ENCODE measurements around the gene MANSC4. TPM values are rescaled to one million over a fixed set of nuclear protein-coding genes. Genes with fewer than 3 reads are reported as not detected.

The MANSC4 gene
- total RNA-seq, 1 experiment from 2014 or later = not detected

DNA sequence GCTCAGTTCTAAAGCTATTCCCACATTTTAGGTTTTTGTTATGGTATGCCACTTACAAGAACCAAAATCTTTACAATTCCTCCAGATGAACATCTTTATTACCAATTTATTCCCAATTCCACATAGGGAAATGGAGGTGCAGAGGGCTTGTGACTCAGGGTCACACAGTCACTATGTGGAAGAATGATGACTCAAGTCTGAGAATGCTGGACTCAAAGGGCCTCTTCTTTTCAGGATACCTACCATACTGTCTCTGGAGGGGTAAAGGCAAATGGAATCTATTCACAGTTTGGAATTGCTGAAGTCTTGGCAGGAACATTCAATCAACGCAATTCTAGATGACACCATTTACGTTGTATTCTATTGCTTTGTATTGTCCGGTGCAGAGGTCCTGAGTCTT, 48.2 kb upstream of the MANSC4 start (continued):
- TF ChIP-seq, protein P1, sequence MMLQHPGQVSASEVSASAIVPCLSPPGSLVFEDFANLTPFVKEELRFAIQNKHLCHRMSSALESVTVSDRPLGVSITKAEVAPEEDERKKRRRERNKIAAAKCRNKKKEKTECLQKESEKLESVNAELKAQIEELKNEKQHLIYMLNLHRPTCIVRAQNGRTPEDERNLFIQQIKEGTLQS (CRISPR knock-in tag; conservative IDR thresholded peaks at IDR 0.05) = no peak
- TF ChIP-seq, protein P2, sequence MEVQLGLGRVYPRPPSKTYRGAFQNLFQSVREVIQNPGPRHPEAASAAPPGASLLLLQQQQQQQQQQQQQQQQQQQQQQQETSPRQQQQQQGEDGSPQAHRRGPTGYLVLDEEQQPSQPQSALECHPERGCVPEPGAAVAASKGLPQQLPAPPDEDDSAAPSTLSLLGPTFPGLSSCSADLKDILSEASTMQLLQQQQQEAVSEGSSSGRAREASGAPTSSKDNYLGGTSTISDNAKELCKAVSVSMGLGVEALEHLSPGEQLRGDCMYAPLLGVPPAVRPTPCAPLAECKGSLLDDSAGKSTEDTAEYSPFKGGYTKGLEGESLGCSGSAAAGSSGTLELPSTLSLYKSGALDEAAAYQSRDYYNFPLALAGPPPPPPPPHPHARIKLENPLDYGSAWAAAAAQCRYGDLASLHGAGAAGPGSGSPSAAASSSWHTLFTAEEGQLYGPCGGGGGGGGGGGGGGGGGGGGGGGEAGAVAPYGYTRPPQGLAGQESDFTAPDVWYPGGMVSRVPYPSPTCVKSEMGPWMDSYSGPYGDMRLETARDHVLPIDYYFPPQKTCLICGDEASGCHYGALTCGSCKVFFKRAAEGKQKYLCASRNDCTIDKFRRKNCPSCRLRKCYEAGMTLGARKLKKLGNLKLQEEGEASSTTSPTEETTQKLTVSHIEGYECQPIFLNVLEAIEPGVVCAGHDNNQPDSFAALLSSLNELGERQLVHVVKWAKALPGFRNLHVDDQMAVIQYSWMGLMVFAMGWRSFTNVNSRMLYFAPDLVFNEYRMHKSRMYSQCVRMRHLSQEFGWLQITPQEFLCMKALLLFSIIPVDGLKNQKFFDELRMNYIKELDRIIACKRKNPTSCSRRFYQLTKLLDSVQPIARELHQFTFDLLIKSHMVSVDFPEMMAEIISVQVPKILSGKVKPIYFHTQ (CRISPR knock-in tag; IDR thresholded peaks at IDR 0.05) = no peak
- TF ChIP-seq TCF7 (CRISPR knock-in tag; IDR thresholded peaks at IDR 0.05; ENCODE audit: low read depth) (no peak), MXD4 (CRISPR knock-in tag; IDR thresholded peaks at IDR 0.05; ENCODE audit: borderline replicate concordance) (no peak), FOXP1 (CRISPR knock-in tag; IDR thresholded peaks at IDR 0.05; ENCODE audit: borderline replicate concordance) (no peak), FOXJ3 (CRISPR knock-in tag; IDR thresholded peaks at IDR 0.05; ENCODE audit: borderline replicate concordance) (no peak)
- TF ChIP-seq, protein P3, sequence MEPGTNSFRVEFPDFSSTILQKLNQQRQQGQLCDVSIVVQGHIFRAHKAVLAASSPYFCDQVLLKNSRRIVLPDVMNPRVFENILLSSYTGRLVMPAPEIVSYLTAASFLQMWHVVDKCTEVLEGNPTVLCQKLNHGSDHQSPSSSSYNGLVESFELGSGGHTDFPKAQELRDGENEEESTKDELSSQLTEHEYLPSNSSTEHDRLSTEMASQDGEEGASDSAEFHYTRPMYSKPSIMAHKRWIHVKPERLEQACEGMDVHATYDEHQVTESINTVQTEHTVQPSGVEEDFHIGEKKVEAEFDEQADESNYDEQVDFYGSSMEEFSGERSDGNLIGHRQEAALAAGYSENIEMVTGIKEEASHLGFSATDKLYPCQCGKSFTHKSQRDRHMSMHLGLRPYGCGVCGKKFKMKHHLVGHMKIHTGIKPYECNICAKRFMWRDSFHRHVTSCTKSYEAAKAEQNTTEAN (CRISPR knock-in tag; IDR thresholded peaks at IDR 0.05) = no peak
- TF ChIP-seq, protein P4, sequence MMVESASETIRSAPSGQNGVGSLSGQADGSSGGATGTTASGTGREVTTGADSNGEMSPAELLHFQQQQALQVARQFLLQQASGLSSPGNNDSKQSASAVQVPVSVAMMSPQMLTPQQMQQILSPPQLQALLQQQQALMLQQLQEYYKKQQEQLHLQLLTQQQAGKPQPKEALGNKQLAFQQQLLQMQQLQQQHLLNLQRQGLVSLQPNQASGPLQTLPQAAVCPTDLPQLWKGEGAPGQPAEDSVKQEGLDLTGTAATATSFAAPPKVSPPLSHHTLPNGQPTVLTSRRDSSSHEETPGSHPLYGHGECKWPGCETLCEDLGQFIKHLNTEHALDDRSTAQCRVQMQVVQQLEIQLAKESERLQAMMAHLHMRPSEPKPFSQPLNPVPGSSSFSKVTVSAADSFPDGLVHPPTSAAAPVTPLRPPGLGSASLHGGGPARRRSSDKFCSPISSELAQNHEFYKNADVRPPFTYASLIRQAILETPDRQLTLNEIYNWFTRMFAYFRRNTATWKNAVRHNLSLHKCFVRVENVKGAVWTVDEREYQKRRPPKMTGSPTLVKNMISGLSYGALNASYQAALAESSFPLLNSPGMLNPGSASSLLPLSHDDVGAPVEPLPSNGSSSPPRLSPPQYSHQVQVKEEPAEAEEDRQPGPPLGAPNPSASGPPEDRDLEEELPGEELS (CRISPR knock-in tag; IDR thresholded peaks at IDR 0.05) = no peak

DNA sequence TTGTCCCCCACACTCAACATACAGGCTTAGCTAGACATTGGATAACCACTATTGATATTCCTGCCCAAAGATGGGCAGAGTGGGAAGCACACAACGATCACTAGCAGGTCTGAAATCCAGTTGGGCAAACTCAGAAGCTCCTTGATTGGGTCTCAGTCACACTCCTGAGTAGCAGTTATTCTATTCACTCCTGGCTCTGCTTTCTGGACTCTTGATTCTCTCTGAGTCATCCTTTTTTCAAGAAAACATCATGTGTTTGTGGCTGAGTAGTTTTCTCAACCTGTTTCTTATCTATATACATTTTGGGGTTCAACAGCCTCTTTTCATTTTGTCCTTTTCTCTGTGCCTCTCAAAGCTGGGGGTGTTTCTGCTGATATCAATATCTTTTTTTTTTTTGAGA, 46.0 kb upstream of the MANSC4 start:
- no peaks in the 10 kb centered on the region for H3K36me3 Mint-ChIP-seq
- ChIA-PET CTCF (no interaction called here), POLR2A (no interaction called here)
- peaks cover 5% of the 10 kb centered on the region for H3K4me1 Mint-ChIP-seq
- no peak for TF ChIP-seq ZNF232 (CRISPR knock-in tag; IDR thresholded peaks at IDR 0.05)
- TF ChIP-seq, protein P5, sequence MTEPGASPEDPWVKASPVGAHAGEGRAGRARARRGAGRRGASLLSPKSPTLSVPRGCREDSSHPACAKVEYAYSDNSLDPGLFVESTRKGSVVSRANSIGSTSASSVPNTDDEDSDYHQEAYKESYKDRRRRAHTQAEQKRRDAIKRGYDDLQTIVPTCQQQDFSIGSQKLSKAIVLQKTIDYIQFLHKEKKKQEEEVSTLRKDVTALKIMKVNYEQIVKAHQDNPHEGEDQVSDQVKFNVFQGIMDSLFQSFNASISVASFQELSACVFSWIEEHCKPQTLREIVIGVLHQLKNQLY (CRISPR knock-in tag; IDR thresholded peaks at IDR 0.05) = no peak
- TF ChIP-seq, protein P6, sequence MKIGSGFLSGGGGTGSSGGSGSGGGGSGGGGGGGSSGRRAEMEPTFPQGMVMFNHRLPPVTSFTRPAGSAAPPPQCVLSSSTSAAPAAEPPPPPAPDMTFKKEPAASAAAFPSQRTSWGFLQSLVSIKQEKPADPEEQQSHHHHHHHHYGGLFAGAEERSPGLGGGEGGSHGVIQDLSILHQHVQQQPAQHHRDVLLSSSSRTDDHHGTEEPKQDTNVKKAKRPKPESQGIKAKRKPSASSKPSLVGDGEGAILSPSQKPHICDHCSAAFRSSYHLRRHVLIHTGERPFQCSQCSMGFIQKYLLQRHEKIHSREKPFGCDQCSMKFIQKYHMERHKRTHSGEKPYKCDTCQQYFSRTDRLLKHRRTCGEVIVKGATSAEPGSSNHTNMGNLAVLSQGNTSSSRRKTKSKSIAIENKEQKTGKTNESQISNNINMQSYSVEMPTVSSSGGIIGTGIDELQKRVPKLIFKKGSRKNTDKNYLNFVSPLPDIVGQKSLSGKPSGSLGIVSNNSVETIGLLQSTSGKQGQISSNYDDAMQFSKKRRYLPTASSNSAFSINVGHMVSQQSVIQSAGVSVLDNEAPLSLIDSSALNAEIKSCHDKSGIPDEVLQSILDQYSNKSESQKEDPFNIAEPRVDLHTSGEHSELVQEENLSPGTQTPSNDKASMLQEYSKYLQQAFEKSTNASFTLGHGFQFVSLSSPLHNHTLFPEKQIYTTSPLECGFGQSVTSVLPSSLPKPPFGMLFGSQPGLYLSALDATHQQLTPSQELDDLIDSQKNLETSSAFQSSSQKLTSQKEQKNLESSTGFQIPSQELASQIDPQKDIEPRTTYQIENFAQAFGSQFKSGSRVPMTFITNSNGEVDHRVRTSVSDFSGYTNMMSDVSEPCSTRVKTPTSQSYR (CRISPR knock-in tag; IDR thresholded peaks at IDR 0.05) = no peak
- TF ChIP-seq, protein P7, sequence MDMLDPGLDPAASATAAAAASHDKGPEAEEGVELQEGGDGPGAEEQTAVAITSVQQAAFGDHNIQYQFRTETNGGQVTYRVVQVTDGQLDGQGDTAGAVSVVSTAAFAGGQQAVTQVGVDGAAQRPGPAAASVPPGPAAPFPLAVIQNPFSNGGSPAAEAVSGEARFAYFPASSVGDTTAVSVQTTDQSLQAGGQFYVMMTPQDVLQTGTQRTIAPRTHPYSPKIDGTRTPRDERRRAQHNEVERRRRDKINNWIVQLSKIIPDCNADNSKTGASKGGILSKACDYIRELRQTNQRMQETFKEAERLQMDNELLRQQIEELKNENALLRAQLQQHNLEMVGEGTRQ (CRISPR knock-in tag; IDR thresholded peaks at IDR 0.05) = no peak
- TF ChIP-seq NR3C1 (CRISPR knock-in tag; conservative IDR thresholded peaks at IDR 0.05; ENCODE audit: low read depth) = no peak
- TF ChIP-seq OVOL2 (CRISPR knock-in tag; IDR thresholded peaks at IDR 0.05; ENCODE audit: borderline replicate concordance) = no peak
- no peak for TF ChIP-seq SMAD4 (CRISPR knock-in tag; IDR thresholded peaks at IDR 0.05)
- TF ChIP-seq ZNF317 (CRISPR knock-in tag; IDR thresholded peaks at IDR 0.05; ENCODE audit: borderline replicate concordance, low read depth) = no peak
- TF ChIP-seq, protein P8, sequence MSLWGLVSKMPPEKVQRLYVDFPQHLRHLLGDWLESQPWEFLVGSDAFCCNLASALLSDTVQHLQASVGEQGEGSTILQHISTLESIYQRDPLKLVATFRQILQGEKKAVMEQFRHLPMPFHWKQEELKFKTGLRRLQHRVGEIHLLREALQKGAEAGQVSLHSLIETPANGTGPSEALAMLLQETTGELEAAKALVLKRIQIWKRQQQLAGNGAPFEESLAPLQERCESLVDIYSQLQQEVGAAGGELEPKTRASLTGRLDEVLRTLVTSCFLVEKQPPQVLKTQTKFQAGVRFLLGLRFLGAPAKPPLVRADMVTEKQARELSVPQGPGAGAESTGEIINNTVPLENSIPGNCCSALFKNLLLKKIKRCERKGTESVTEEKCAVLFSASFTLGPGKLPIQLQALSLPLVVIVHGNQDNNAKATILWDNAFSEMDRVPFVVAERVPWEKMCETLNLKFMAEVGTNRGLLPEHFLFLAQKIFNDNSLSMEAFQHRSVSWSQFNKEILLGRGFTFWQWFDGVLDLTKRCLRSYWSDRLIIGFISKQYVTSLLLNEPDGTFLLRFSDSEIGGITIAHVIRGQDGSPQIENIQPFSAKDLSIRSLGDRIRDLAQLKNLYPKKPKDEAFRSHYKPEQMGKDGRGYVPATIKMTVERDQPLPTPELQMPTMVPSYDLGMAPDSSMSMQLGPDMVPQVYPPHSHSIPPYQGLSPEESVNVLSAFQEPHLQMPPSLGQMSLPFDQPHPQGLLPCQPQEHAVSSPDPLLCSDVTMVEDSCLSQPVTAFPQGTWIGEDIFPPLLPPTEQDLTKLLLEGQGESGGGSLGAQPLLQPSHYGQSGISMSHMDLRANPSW (CRISPR knock-in tag; conservative IDR thresholded peaks at IDR 0.05; ENCODE audit: low read depth) = no peak
- TF ChIP-seq PRRX2 (CRISPR knock-in tag; IDR thresholded peaks at IDR 0.05) = no peak
- TF ChIP-seq TEAD4 (CRISPR knock-in tag; IDR thresholded peaks at IDR 0.05) = no peak
- no peak for TF ChIP-seq CBFB (CRISPR knock-in tag; IDR thresholded peaks at IDR 0.05; ENCODE audit: low read depth)
- no peak for TF ChIP-seq GABPB1 (CRISPR knock-in tag; IDR thresholded peaks at IDR 0.05)
- no peak for TF ChIP-seq RORB (CRISPR knock-in tag; IDR thresholded peaks at IDR 0.05)
- TF ChIP-seq ZNF671 (CRISPR knock-in tag; IDR thresholded peaks at IDR 0.05) = no peak
- TF ChIP-seq ELF4 (CRISPR knock-in tag; IDR thresholded peaks at IDR 0.05; ENCODE audit: low read depth) = no peak
- no peak for TF ChIP-seq NFE2L1 (CRISPR knock-in tag; IDR thresholded peaks at IDR 0.05)
- ATAC-seq (no peak), DNase-seq (ENCODE audit: low spot score) (no peak)
- H3K4me3 Mint-ChIP-seq = no peak overlapping the region
- no peaks in the 10 kb centered on the region for H3K9me3 Mint-ChIP-seq
- no peak overlapping the region for H3K27ac Mint-ChIP-seq
- no peaks in the 10 kb centered on the region for H3K27me3 Mint-ChIP-seq (ENCODE audit: low read depth)
